Endothelial cell (in vitro differentiated cells): ENCODE results near the gene DSG1. TPM values are rescaled to one million over a fixed set of nuclear protein-coding genes. Genes with fewer than 3 reads are reported as not detected.

Source experiments
- DNase-seq: peaks from one replicate; pipeline ENCODE4 v3.0.0; 2021; ENCODE audit warnings: low spot score
- H3K27ac Mint-ChIP-seq: one replicate; pipeline ENCODE4 v1.8.0; 2021; ENCODE audit warnings: mixed read lengths, inconsistent platforms; ENCODE audit not compliant: unreplicated experiment
- H3K27me3 Mint-ChIP-seq: one replicate; pipeline ENCODE4 v1.8.0; 2021; ENCODE audit warnings: mild to moderate bottlenecking, moderate library complexity, mixed read lengths, inconsistent platforms; ENCODE audit not compliant: unreplicated experiment
- H3K36me3 Mint-ChIP-seq: one replicate; pipeline ENCODE4 v1.8.0; 2021; ENCODE audit warnings: mild to moderate bottlenecking, low read depth, mixed read lengths, inconsistent platforms; ENCODE audit not compliant: unreplicated experiment
- H3K4me1 Mint-ChIP-seq: one replicate; pipeline ENCODE4 v1.8.0; 2021; ENCODE audit warnings: mild to moderate bottlenecking, mixed read lengths, inconsistent platforms; ENCODE audit not compliant: unreplicated experiment
- H3K4me3 Mint-ChIP-seq: one replicate; pipeline ENCODE4 v1.8.0; 2021; ENCODE audit warnings: mild to moderate bottlenecking, mixed read lengths, inconsistent platforms; ENCODE audit not compliant: unreplicated experiment
- H3K9me3 Mint-ChIP-seq: one replicate; pipeline ENCODE4 v1.8.0; 2021; ENCODE audit warnings: mixed read lengths, inconsistent platforms; ENCODE audit not compliant: unreplicated experiment
- long read RNA-seq: library from polyadenylated mRNA; unstranded; transcript quantifications from one replicate; pipeline ENCODE4 v2.0.0, GENCODE V29; 2020; ENCODE audit not compliant: unreplicated experiment
- total RNA-seq: library from RNA; stranded (reverse); fragmentation: NEBNext Ultra II Directional; extraction: Animal tissue kit (Norgen Biotek cat#: 25700); gene quantifications from one replicate; pipeline ENCODE4 v1.2.1, GENCODE V29; 2021; ENCODE audit not compliant: unreplicated experiment
- TF ChIP-seq, protein P1 (sequence below): fragments of 200-600 bp; sonication (generic); IDR thresholded peaks from one replicate; pipeline ENCODE4 v1.5.0; 2021; ENCODE audit warnings: antibody characterized with exemption; ENCODE audit not compliant: unreplicated experiment

The DSG1 gene
- total RNA-seq: not detected
- long read RNA-seq: 0 reads

DNA sequence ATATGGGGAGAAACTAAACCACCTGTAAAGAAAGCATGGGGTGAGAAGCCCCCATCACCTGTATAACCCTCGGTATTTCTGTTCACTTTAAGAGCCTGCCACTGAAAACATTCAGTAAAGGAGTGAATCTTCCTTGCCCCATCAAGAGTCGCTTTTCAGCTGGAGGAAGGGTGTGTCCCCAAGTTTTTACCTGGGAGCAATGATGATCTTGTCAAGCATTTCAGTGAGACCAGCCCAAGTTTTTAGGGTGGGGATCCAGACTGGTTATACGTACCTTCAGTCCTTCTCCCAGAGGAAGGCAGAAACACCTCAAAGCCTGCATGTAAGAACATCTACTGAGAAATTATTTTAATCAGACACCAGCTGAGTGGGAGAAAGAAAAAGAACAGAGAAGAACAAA is at the start of gene DSG1:
Gene DSG1 (plus strand): TSS at position 301 of the 400 bp plus-strand sequence. CDS start 141 bp downstream, outside the sequence.
- TF ChIP-seq, protein P1, sequence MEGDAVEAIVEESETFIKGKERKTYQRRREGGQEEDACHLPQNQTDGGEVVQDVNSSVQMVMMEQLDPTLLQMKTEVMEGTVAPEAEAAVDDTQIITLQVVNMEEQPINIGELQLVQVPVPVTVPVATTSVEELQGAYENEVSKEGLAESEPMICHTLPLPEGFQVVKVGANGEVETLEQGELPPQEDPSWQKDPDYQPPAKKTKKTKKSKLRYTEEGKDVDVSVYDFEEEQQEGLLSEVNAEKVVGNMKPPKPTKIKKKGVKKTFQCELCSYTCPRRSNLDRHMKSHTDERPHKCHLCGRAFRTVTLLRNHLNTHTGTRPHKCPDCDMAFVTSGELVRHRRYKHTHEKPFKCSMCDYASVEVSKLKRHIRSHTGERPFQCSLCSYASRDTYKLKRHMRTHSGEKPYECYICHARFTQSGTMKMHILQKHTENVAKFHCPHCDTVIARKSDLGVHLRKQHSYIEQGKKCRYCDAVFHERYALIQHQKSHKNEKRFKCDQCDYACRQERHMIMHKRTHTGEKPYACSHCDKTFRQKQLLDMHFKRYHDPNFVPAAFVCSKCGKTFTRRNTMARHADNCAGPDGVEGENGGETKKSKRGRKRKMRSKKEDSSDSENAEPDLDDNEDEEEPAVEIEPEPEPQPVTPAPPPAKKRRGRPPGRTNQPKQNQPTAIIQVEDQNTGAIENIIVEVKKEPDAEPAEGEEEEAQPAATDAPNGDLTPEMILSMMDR: no peak
- H3K4me3 Mint-ChIP-seq: no peak within 1 kb of the TSS
- H3K4me1 Mint-ChIP-seq: no peaks in the 10 kb centered on the region
- H3K9me3 Mint-ChIP-seq: no peaks in the 10 kb centered on the region
- no peaks in the 10 kb centered on the region for H3K36me3 Mint-ChIP-seq
- peaks cover 1% of the 10 kb centered on the region for H3K27me3 Mint-ChIP-seq
- no peak within 1 kb of the TSS for H3K27ac Mint-ChIP-seq
- DNase-seq: no peak

DNA sequence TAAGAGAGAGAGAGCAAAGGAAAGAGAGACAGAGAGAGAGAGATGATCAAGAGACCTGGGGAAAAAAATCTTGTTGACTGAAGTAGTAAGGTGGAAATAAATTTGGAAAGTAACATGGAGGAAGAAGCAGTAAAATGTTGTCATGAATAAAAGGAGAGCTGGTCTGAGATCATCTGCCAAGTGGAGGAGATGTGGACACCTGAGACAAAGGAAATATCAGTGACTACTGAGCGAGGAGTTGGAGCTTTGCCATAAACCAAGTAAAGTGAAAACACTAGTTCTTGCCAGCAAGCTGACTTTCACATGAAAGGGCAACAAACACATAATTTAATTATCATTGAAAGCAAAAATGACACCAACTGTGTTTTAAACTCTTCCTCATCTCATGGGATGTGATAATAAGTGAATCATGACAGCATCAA is 49.0 kb upstream of the DSG1 start:
- H3K27ac Mint-ChIP-seq: no peak overlapping the region
- no peaks in the 10 kb centered on the region for H3K36me3 Mint-ChIP-seq
- TF ChIP-seq, protein P1: no peak
- no peak for DNase-seq
- H3K27me3 Mint-ChIP-seq: no peaks in the 10 kb centered on the region
- no peaks in the 10 kb centered on the region for H3K9me3 Mint-ChIP-seq
- no peak overlapping the region for H3K4me3 Mint-ChIP-seq
- H3K4me1 Mint-ChIP-seq: no peaks in the 10 kb centered on the region

DNA sequence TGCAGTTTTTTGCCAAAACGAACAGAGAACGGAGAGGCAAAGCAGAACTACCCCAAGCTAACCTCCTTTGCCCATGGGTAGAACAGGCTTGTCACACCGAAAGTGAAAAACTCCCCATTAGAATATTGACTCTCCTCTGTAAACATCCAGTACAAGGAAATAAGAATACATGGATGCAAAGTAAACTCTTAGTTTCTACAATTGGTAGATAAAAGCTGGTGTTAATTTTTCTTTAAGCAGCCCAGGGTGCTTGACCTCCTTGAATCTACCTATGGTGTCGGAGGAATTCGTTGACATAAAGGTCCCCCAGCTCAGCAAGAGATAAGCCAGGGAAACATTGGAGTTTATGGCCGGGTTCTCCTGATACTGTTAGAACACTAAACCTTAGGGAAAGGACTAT is 48.4 kb upstream of the DSG1 start:
- DNase-seq: no peak
- Mint-ChIP-seq H3K36me3 (no peaks in the 10 kb centered on the region), H3K4me3 (no peak overlapping the region), H3K27ac (no peak overlapping the region), H3K27me3 (no peaks in the 10 kb centered on the region), H3K4me1 (peaks cover 3% of the 10 kb centered on the region), H3K9me3 (no peaks in the 10 kb centered on the region)
- TF ChIP-seq, protein P1: no peak

DNA sequence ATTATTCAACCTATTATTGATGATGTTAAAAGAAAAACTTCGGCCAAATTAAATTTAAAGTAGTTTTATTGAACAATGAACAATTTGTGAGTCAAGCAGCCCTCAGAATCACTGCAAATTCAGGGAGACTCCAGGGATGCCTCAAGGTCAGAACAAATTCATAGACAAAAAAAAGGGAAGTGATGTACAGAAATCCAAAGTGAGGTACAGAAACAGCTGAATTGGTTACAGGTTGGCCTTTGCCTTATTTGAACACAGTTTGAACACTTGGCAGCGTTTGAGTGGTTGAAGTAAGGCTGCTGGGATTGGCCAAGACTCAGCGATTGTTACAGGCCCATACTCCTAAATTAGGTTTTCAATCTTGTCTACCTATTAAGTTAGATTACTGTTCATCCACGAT is 47.4 kb upstream of the DSG1 start:
- Mint-ChIP-seq H3K4me3 (no peak overlapping the region), H3K9me3 (no peaks in the 10 kb centered on the region), H3K4me1 (peaks cover 10% of the 10 kb centered on the region), H3K36me3 (no peaks in the 10 kb centered on the region), H3K27ac (no peak overlapping the region), H3K27me3 (no peaks in the 10 kb centered on the region)
- TF ChIP-seq, protein P1: no peak
- DNase-seq: no peak

DNA sequence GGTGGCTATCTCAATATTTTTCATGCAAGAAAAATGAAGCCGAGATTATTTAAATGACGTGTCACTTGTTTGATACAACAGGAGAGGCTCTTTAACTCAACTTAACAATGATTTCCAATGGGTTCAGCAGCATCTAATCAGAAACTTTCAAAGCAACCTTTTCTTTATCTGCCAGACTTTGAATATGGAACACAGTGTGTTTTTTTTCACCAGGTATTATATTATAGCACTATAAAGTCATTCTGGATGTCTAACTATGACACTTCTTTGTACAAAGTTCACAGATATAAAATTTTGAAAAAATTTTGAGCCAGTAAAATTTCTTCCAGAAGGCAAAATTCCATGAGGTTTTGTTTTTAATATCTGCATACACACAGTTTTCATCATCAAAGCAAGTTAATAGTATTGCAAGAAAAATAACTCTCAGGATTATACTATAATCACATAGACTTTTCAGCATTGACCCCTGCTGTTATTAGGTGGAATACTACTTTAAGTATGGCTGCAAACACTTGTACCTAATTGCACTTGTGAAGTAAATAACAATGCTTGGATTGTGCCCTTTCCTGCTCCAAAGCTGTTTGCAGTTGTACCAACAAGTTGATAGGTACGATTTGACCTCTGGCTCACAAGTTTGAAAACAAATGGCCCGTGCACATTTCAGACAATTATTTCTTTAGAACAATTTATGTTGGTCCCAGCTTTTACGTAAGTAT is 44.0 kb upstream of the DSG1 start:
- H3K36me3 Mint-ChIP-seq: no peaks in the 10 kb centered on the region
- H3K4me3 Mint-ChIP-seq: no peak overlapping the region
- no peaks in the 10 kb centered on the region for H3K9me3 Mint-ChIP-seq
- peaks cover 14% of the 10 kb centered on the region for H3K4me1 Mint-ChIP-seq
- TF ChIP-seq, protein P1: no peak
- H3K27ac Mint-ChIP-seq: no peak overlapping the region
- H3K27me3 Mint-ChIP-seq: no peaks in the 10 kb centered on the region
- no peak for DNase-seq
